DMS 273 (cell line): Measurements from ENCODE around the gene PNPLA6.
"Not testable (repeated sequence)": the region's sequence is repeated elsewhere in the genome, so short reads cannot be mapped to it uniquely, and the experiment has no call there.

Experiments
- DNase-seq: peaks from one replicate; lab custom pipeline; 2025; ENCODE audit not compliant: unreplicated experiment; lab: John Stamatoyannopoulos, UW

PNPLA6 gene

GRCh38 chr19:7550987-7551761, 15.7 kb downstream of the PNPLA6 start:
- peak; percentile 52 for DNase-seq

- no peak for DNase-seq
Observed at GRCh38 chr19:7552781-7553180, 17.3 kb downstream of the PNPLA6 start.

GRCh38 chr19:7554565-7554964, 19.0 kb downstream of the PNPLA6 start:
- DNase-seq = no peak

GRCh38 chr19:7554990-7555864, 19.7 kb downstream of the PNPLA6 start:
- DNase-seq = no peak

GRCh38 chr19:7556696-7557315, 21.3 kb downstream of the PNPLA6 start:
- DNase-seq = no peak

- no peak for DNase-seq
Observed at GRCh38 chr19:7558667-7559066, 23.1 kb downstream of the PNPLA6 start.

- DNase-seq = no peak
Observed at GRCh38 chr19:7559102-7559501, 23.6 kb downstream of the PNPLA6 start.

GRCh38 chr19:7560255-7560654, 24.7 kb downstream of the PNPLA6 start:
- no peak for DNase-seq

GRCh38 chr19:7561325-7561724, 25.8 kb downstream of the PNPLA6 start:
- DNase-seq = no peak

- no peak for DNase-seq
Observed at GRCh38 chr19:7562646-7563393, 27.3 kb downstream of the PNPLA6 start.

- DNase-seq = no peak
Observed at GRCh38 chr19:7564866-7565265, 29.3 kb downstream of the PNPLA6 start.

GRCh38 chr19:7565332-7565731, 29.8 kb downstream of the PNPLA6 start:
- no peak for DNase-seq

- no peak for DNase-seq
Observed at GRCh38 chr19:7570761-7571160, 35.2 kb downstream of the PNPLA6 start.

GRCh38 chr19:7575434-7576040, 40.0 kb downstream of the PNPLA6 start:
- peak; percentile 60 for DNase-seq

GRCh38 chr19:7577422-7577821, 41.9 kb downstream of the PNPLA6 start:
- not testable (repeated sequence) for DNase-seq

- DNase-seq = no peak
Observed at GRCh38 chr19:7578127-7578526, 42.6 kb downstream of the PNPLA6 start.

- DNase-seq = no peak
Observed at GRCh38 chr19:7579182-7579581, 43.7 kb downstream of the PNPLA6 start.

- no peak for DNase-seq
Observed at GRCh38 chr19:7582446-7582845, 46.9 kb downstream of the PNPLA6 start.

GRCh38 chr19:7589822-7590221, 54.3 kb downstream of the PNPLA6 start:
- DNase-seq = no peak

GRCh38 chr19:7590256-7590655, 54.7 kb downstream of the PNPLA6 start:
- DNase-seq = no peak
